ENCODE measurements around the gene ZNF296.

GRCh38 chr19:45103156-45103507, 26.9 kb upstream of the ZNF296 start:
- TF ChIP-seq ZNF780A (CRISPR knock-in tag; IDR thresholded peaks at IDR 0.05) (no peak), FOSL1 (CRISPR knock-in tag; IDR thresholded peaks at IDR 0.05; ENCODE audit: borderline replicate concordance) (no peak), ASH2L (IDR thresholded peaks at IDR 0.05; ENCODE audit: insufficient read length, low read depth, low read length) (no peak), POLR2A (IDR thresholded peaks at IDR 0.05; ENCODE audit: insufficient read depth in 1 of 2, low read depth in 2 of 2, low read length in 2 of 2) (no peak), ZIK1 (CRISPR knock-in tag; IDR thresholded peaks at IDR 0.05; ENCODE audit: borderline replicate concordance, low read depth) (no peak), KDM1A (CRISPR knock-in tag; IDR thresholded peaks at IDR 0.05) (no peak), ZFP1 (CRISPR knock-in tag; IDR thresholded peaks at IDR 0.05) (no peak), TAF15 (IDR thresholded peaks at IDR 0.05; ENCODE audit: low read depth, low read length, poor library complexity, severe bottlenecking) (no peak), PCBP2 (optimal IDR thresholded peaks at IDR 0.05; ENCODE audit: low read depth, low read length, poor library complexity, severe bottlenecking) (no peak), TEAD3 (CRISPR knock-in tag; optimal IDR thresholded peaks at IDR 0.05; ENCODE audit: borderline replicate concordance) (no peak), PTBP1 (IDR thresholded peaks at IDR 0.05; ENCODE audit: low read depth, low read length, poor library complexity, severe bottlenecking) (no peak)
- TF ChIP-seq, protein P1, sequence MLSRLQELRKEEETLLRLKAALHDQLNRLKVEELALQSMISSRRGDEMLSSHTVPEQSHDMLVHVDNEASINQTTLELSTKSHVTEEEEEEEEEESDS (CRISPR knock-in tag; IDR thresholded peaks at IDR 0.05; ENCODE audit: borderline replicate concordance), result no peak
- TF ChIP-seq, protein P2, sequence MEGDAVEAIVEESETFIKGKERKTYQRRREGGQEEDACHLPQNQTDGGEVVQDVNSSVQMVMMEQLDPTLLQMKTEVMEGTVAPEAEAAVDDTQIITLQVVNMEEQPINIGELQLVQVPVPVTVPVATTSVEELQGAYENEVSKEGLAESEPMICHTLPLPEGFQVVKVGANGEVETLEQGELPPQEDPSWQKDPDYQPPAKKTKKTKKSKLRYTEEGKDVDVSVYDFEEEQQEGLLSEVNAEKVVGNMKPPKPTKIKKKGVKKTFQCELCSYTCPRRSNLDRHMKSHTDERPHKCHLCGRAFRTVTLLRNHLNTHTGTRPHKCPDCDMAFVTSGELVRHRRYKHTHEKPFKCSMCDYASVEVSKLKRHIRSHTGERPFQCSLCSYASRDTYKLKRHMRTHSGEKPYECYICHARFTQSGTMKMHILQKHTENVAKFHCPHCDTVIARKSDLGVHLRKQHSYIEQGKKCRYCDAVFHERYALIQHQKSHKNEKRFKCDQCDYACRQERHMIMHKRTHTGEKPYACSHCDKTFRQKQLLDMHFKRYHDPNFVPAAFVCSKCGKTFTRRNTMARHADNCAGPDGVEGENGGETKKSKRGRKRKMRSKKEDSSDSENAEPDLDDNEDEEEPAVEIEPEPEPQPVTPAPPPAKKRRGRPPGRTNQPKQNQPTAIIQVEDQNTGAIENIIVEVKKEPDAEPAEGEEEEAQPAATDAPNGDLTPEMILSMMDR (CRISPR knock-in tag; IDR thresholded peaks at IDR 0.05), result no peak
- TF ChIP-seq, protein P3, sequence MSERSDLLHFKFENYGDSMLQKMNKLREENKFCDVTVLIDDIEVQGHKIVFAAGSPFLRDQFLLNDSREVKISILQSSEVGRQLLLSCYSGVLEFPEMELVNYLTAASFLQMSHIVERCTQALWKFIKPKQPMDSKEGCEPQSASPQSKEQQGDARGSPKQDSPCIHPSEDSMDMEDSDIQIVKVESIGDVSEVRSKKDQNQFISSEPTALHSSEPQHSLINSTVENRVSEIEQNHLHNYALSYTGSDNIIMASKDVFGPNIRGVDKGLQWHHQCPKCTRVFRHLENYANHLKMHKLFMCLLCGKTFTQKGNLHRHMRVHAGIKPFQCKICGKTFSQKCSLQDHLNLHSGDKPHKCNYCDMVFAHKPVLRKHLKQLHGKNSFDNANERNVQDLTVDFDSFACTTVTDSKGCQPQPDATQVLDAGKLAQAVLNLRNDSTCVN (CRISPR knock-in tag; IDR thresholded peaks at IDR 0.05; ENCODE audit: borderline replicate concordance), result no peak
